Measurements from ENCODE around the gene CASQ1. TPM values are rescaled to one million over a fixed set of nuclear protein-coding genes. Genes with fewer than 3 reads are reported as not detected.

CASQ1 gene
- total and polyA plus RNA-seq, 7 donors, result 0.28 to 9.4 (median 1.5) TPM; not detected in 1

GRCh38 chr1:160243767-160244166 is 53.4 kb downstream of the CASQ1 start:
- TF ChIP-seq CTCF (IDR thresholded peaks at IDR 0.05), result no peak
- TF ChIP-seq EP300 (IDR thresholded peaks at IDR 0.05), result no peak
- no peak for TF ChIP-seq POLR2AphosphoS5 (IDR thresholded peaks at IDR 0.05)
- TF ChIP-seq POLR2A (IDR thresholded peaks at IDR 0.05), result no peak
- Histone ChIP-seq H3K4me1 (peaks cover 0 to 30% (median 12%) of the 10 kb centered on the region in 4 donors), H3K27ac (no peak overlapping the region), H3K9me3 (no peaks in the 10 kb centered on the region), H3K4me3 (no peak overlapping the region), H3K36me3 (peaks cover 13 to 52% (median 15%) of the 10 kb centered on the region in 4 donors), H3K27me3 (no peaks in the 10 kb centered on the region)
- DNase-seq, result no peak
- intact Hi-C loops (cut with DNase I), result no loop called here

GRCh38 chr1:160244209-160244608 is 53.8 kb downstream of the CASQ1 start:
- 95% methylated on average over 1 of the region's 1 CpG for WGBS, 2 donors
- Histone ChIP-seq H3K36me3 (peaks cover 10 to 48% (median 13%) of the 10 kb centered on the region in 4 donors), H3K9me3 (no peaks in the 10 kb centered on the region), H3K4me1 (peaks cover 0 to 30% (median 12%) of the 10 kb centered on the region in 4 donors), H3K27ac (no peak overlapping the region), H3K27me3 (no peaks in the 10 kb centered on the region), H3K4me3 (no peak overlapping the region)
- DNase-seq, result no peak
- TF ChIP-seq POLR2AphosphoS5 (IDR thresholded peaks at IDR 0.05) (no peak), CTCF (IDR thresholded peaks at IDR 0.05) (no peak), EP300 (IDR thresholded peaks at IDR 0.05) (no peak), POLR2A (IDR thresholded peaks at IDR 0.05) (no peak)
- intact Hi-C loops (cut with DNase I), result no loop called here

- Histone ChIP-seq H3K9me3 (no peaks in the 10 kb centered on the region), H3K27ac (no peak overlapping the region), H3K27me3 (no peaks in the 10 kb centered on the region), H3K4me1 (peaks cover 0 to 31% (median 13%) of the 10 kb centered on the region in 4 donors), H3K4me3 (no peak overlapping the region), H3K36me3 (peaks cover 0 to 36% (median 3%) of the 10 kb centered on the region in 4 donors)
- no peak for TF ChIP-seq POLR2A (IDR thresholded peaks at IDR 0.05)
- no peak for TF ChIP-seq POLR2AphosphoS5 (IDR thresholded peaks at IDR 0.05)
- TF ChIP-seq EP300 (IDR thresholded peaks at IDR 0.05), result no peak
- TF ChIP-seq CTCF (IDR thresholded peaks at IDR 0.05), result no peak
- WGBS, 2 donors, result 97 to 99% methylated on average over 1 of the region's 1 CpG
- DNase-seq, result no peak
- intact Hi-C loops (cut with DNase I), result no loop called here
Measured at GRCh38 chr1:160245434-160245833, 55.1 kb downstream of the CASQ1 start.

GRCh38 chr1:160247053-160247452 is 56.7 kb downstream of the CASQ1 start:
- no peak overlapping the region for H3K27ac ChIP-seq
- TF ChIP-seq EP300 (IDR thresholded peaks at IDR 0.05) (no peak), CTCF (IDR thresholded peaks at IDR 0.05) (no peak), POLR2AphosphoS5 (IDR thresholded peaks at IDR 0.05) (no peak), POLR2A (IDR thresholded peaks at IDR 0.05) (no peak)
- H3K9me3 ChIP-seq, result no peaks in the 10 kb centered on the region
- intact Hi-C loops (cut with DNase I), result no loop called here
- 97 to 100% methylated on average over 1 of the region's 1 CpG for WGBS, 2 donors
- no peak overlapping the region for H3K4me3 ChIP-seq
- H3K36me3 ChIP-seq, result peaks cover 0 to 21% (median 3%) of the 10 kb centered on the region in 4 donors
- peaks cover 0 to 47% (median 28%) of the 10 kb centered on the region in 4 donors for H3K4me1 ChIP-seq
- DNase-seq, result no peak
- no peaks in the 10 kb centered on the region for H3K27me3 ChIP-seq

- peaks cover 0 to 43% (median 28%) of the 10 kb centered on the region in 4 donors for H3K4me1 ChIP-seq
- TF ChIP-seq POLR2A (IDR thresholded peaks at IDR 0.05), result no peak
- no peak for TF ChIP-seq POLR2AphosphoS5 (IDR thresholded peaks at IDR 0.05)
- no peak for TF ChIP-seq EP300 (IDR thresholded peaks at IDR 0.05)
- TF ChIP-seq CTCF (IDR thresholded peaks at IDR 0.05), result no peak
- peaks cover 0 to 11% (median 0%) of the 10 kb centered on the region in 4 donors for H3K36me3 ChIP-seq
- DNase-seq, result no peak
- peak overlapping the region in 3 of 4 donors; percentile 36 to 61 (median 58) for H3K27ac ChIP-seq
- H3K9me3 ChIP-seq, result no peaks in the 10 kb centered on the region
- intact Hi-C loops (cut with DNase I), result loop anchor here (2.0 to 5.0 kb wide), 3 partner anchors 34 to 58 kb away; partner anchors contain the start of gene PEX19
- no peaks in the 10 kb centered on the region for H3K27me3 ChIP-seq
- no peak overlapping the region for H3K4me3 ChIP-seq
Measured at GRCh38 chr1:160251011-160251410, 60.6 kb downstream of the CASQ1 start.
